ENCODE data around the gene E2F6. TPM values are rescaled to one million over a fixed set of nuclear protein-coding genes. Genes with fewer than 3 reads are reported as not detected.

Gene E2F6
- total and polyA plus RNA-seq, 10 of the 15 experiments (the other 5 are each of a cell fraction or from before 2014, with no cell fraction given) = 4.2 to 15.5 (median 11.3) TPM

GRCh38 chr2:11422901-11423435 lies 43.0 kb downstream of the E2F6 start:
- H2AFZ ChIP-seq (ENCODE audit: control insufficient read depth, low read depth, low read length) = no peak overlapping the region
- 92% methylated on average over 4 of the region's 4 CpGs for WGBS (ENCODE audit: insufficient coverage, insufficient replicate concordance, low lambda C conversion rate, missing lambda C conversion rate)
- RAD21 ChIA-PET (ENCODE audit: unreplicated experiment) = no interaction called here
- peaks cover 2% of the 10 kb centered on the region; the same call in 2 of the 3 replicates for H3K9me3 ChIP-seq (replicated peaks; ENCODE audit: control insufficient read depth, insufficient read depth, low read length)
- H3K79me2 ChIP-seq (ENCODE audit: control insufficient read depth, insufficient read depth, low read length) = no peaks in the 10 kb centered on the region
- H3K27ac ChIP-seq (ENCODE audit: control insufficient read depth, insufficient read depth) = no peak overlapping the region
- intact Hi-C loops (cut with micrococcal nuclease; ENCODE audit: unreplicated experiment) (no loop called here), in situ Hi-C loops (cut with MboI) (no loop called here)
- H3K27me3 ChIP-seq (replicated peaks in 1 of 2; ENCODE audit: control insufficient read depth in 2 of 2, insufficient read depth in 2 of 2, low read length in 1 of 2) = no peaks in the 10 kb centered on the region
- H3K4me1 ChIP-seq (ENCODE audit: control insufficient read depth, insufficient read depth, low read length) = no peaks in the 10 kb centered on the region
- H3K9ac ChIP-seq (ENCODE audit: control insufficient read depth, insufficient read depth, low read length) = no peak overlapping the region
- H3K4me2 ChIP-seq (ENCODE audit: control insufficient read depth, insufficient read depth) = no peak overlapping the region
- POLR2A ChIA-PET = no interaction called here
- CTCF ChIA-PET = no interaction called here
- H4K20me1 ChIP-seq (ENCODE audit: control insufficient read depth, insufficient read depth) = no peaks in the 10 kb centered on the region
- BruUV-seq (replicated peaks) = no TSS peak
- SMC1A ChIA-PET (ENCODE audit: uncharacterized antibody, unreplicated experiment) = no interaction called here
- H3K36me3 ChIP-seq (ENCODE audit: control insufficient read depth in 2 of 2, insufficient read depth in 2 of 2, low read length in 1 of 2) = no peaks in the 10 kb centered on the region
- no peak for ATAC-seq
- no peak for DNase-seq (ENCODE audit: low read depth, low spot score)
- FAIRE-seq = no peak
- H3K4me3 ChIP-seq = no peak overlapping the region
- TF ChIP-seq CEBPB (IDR thresholded peaks at IDR 0.05; ENCODE audit: borderline replicate concordance in 1 of 2, low read depth in 2 of 2, low read length in 2 of 2) (no peak), SUPT20H (IDR thresholded peaks at IDR 0.05; ENCODE audit: borderline replicate concordance, control insufficient read depth, low read depth, low read length) (no peak), ZBTB4 (CRISPR knock-in tag; IDR thresholded peaks at IDR 0.05) (no peak), NRF1 (conservative IDR thresholded peaks at IDR 0.05; ENCODE audit: low read depth, low read length) (no peak), TBL1XR1 (IDR thresholded peaks at IDR 0.05; ENCODE audit: low read depth, low read length) (no peak), SPI1 (IDR thresholded peaks at IDR 0.05; ENCODE audit: borderline replicate concordance, insufficient read depth, low read depth, low read length) (no peak), STAT3 (IDR thresholded peaks at IDR 0.05; ENCODE audit: low read depth, low read length) (no peak), GABPA (IDR thresholded peaks at IDR 0.05; ENCODE audit: low read depth) (no peak), BCL3 (IDR thresholded peaks at IDR 0.05; ENCODE audit: borderline replicate concordance, insufficient read depth, low read depth, low read length, poor library complexity, severe bottlenecking) (no peak), E2F4 (IDR thresholded peaks at IDR 0.05; ENCODE audit: low read depth, low read length) (no peak), NFYB (IDR thresholded peaks at IDR 0.05; ENCODE audit: insufficient read depth, low read depth, low read length) (no peak)
- TF ChIP-seq, protein P1, sequence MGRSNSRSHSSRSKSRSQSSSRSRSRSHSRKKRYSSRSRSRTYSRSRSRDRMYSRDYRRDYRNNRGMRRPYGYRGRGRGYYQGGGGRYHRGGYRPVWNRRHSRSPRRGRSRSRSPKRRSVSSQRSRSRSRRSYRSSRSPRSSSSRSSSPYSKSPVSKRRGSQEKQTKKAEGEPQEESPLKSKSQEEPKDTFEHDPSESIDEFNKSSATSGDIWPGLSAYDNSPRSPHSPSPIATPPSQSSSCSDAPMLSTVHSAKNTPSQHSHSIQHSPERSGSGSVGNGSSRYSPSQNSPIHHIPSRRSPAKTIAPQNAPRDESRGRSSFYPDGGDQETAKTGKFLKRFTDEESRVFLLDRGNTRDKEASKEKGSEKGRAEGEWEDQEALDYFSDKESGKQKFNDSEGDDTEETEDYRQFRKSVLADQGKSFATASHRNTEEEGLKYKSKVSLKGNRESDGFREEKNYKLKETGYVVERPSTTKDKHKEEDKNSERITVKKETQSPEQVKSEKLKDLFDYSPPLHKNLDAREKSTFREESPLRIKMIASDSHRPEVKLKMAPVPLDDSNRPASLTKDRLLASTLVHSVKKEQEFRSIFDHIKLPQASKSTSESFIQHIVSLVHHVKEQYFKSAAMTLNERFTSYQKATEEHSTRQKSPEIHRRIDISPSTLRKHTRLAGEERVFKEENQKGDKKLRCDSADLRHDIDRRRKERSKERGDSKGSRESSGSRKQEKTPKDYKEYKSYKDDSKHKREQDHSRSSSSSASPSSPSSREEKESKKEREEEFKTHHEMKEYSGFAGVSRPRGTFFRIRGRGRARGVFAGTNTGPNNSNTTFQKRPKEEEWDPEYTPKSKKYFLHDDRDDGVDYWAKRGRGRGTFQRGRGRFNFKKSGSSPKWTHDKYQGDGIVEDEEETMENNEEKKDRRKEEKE (IDR thresholded peaks at IDR 0.05) = no peak
- TF ChIP-seq, protein P2, sequence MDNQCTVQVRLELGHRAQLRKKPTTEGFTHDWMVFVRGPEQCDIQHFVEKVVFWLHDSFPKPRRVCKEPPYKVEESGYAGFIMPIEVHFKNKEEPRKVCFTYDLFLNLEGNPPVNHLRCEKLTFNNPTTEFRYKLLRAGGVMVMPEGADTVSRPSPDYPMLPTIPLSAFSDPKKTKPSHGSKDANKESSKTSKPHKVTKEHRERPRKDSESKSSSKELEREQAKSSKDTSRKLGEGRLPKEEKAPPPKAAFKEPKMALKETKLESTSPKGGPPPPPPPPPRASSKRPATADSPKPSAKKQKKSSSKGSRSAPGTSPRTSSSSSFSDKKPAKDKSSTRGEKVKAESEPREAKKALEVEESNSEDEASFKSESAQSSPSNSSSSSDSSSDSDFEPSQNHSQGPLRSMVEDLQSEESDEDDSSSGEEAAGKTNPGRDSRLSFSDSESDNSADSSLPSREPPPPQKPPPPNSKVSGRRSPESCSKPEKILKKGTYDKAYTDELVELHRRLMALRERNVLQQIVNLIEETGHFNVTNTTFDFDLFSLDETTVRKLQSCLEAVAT (IDR thresholded peaks at IDR 0.05) = no peak
